Tibial nerve (tissue), 4 donors: ENCODE measurements around the gene LBX2. TPM values are rescaled to one million over a fixed set of nuclear protein-coding genes. Genes with fewer than 3 reads are reported as not detected.

Experiments used
- DNase-seq, 2 donors: peaks; one replicate each; pipeline ENCODE4 v3.0.0-alpha.2; 2019; ENCODE audit warnings: low spot score in 2 of 2
- H3K27ac ChIP-seq, 4 donors: fragments of 200-600 bp; sonication (generic) in 3 of 4; one replicate each; pipeline ENCODE4 v1.5.1; 2017 to 2019; ENCODE audit warnings: mild to moderate bottlenecking in 1 of 4
- H3K27me3 ChIP-seq, 2 donors: fragments of 200-600 bp; sonication (generic) in 1 of 2; one replicate each; pipeline versions ENCODE4 v1.5.1 to v1.6.0; 2017 to 2019
- H3K36me3 ChIP-seq, 3 donors: fragments of 200-600 bp; sonication (generic); one replicate each; pipeline ENCODE4 v1.5.1; 2018 to 2019
- H3K4me1 ChIP-seq, 4 donors: fragments of 200-600 bp; sonication (generic) in 3 of 4; one replicate each; pipeline ENCODE4 v1.5.1; 2017 to 2019
- H3K4me3 ChIP-seq, 4 donors: fragments of 200-600 bp; sonication (generic) in 3 of 4; one replicate each; pipeline ENCODE4 v1.5.1; 2017 to 2019; ENCODE audit warnings: mild to moderate bottlenecking in 1 of 4, moderate library complexity in 1 of 4
- H3K9me3 ChIP-seq, 4 donors: fragments of 200-600 bp; sonication (generic) in 3 of 4; one replicate each; pipeline ENCODE4 v1.5.1; 2017 to 2019
- EP300 ChIP-seq, 2 donors: sonication (generic); formaldehyde crosslinking; IDR thresholded peaks; one replicate each; pipeline ENCODE4 v1.6.1; 2017; ENCODE audit warnings: antibody characterized with exemption in 2 of 2, mild to moderate bottlenecking in 1 of 2
- POLR2A ChIP-seq, 2 donors: fragments of 450-650 bp; IDR thresholded peaks; one replicate each; pipeline ENCODE4 v1.6.1; 2017; ENCODE audit warnings: antibody characterized with exemption in 2 of 2, mild to moderate bottlenecking in 2 of 2, moderate library complexity in 2 of 2
- WGBS, 2 donors: methylation state at CpG; one replicate each; pipeline ENCODE4 v1.1.5; 2018; 5-methylcytosine and 5-hydroxymethylcytosine counted together
- total RNA-seq, 4 donors: library from RNA; depleted of rRNA; stranded (reverse); fragments of >200 nt; gene quantifications; one replicate each; pipeline ENCODE4 v1.1.0, GENCODE V29; 2016
- TF ChIP-seq, protein P1 (sequence below), 5 experiments: fragments of 200-600 bp in 3 of 5; fragments of 450-650 bp in 2 of 5; sonication (generic) in 3 of 5; IDR thresholded peaks; one replicate each; pipeline ENCODE4 v1.5.1; 2016 to 2019; ENCODE audit warnings: antibody characterized with exemption in 5 of 5, mild to moderate bottlenecking in 3 of 5, moderate library complexity in 2 of 5

LBX2 gene
- total RNA-seq, 4 donors from 2014 or later: 0.20 to 4.4 (median 1.6) TPM

GRCh38 chr2:74525717-74526648 is 26.6 kb upstream of the LBX2 start, which contains the start of gene DQX1:
DQX1 (minus strand) TSS chr2:74526231; CDS start chr2:74525729, 502 bp downstream.
- TF ChIP-seq EP300 (IDR thresholded peaks at IDR 0.05) (no peak), POLR2A (IDR thresholded peaks at IDR 0.05) (no peak)
- TF ChIP-seq, protein P1, sequence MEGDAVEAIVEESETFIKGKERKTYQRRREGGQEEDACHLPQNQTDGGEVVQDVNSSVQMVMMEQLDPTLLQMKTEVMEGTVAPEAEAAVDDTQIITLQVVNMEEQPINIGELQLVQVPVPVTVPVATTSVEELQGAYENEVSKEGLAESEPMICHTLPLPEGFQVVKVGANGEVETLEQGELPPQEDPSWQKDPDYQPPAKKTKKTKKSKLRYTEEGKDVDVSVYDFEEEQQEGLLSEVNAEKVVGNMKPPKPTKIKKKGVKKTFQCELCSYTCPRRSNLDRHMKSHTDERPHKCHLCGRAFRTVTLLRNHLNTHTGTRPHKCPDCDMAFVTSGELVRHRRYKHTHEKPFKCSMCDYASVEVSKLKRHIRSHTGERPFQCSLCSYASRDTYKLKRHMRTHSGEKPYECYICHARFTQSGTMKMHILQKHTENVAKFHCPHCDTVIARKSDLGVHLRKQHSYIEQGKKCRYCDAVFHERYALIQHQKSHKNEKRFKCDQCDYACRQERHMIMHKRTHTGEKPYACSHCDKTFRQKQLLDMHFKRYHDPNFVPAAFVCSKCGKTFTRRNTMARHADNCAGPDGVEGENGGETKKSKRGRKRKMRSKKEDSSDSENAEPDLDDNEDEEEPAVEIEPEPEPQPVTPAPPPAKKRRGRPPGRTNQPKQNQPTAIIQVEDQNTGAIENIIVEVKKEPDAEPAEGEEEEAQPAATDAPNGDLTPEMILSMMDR (IDR thresholded peaks at IDR 0.05): no peak
- H3K4me1 ChIP-seq: peaks cover 0 to 22% (median 14%) of the 10 kb centered on the region in 4 donors
- no peak within 1 kb of the TSS for H3K27ac ChIP-seq
- H3K9me3 ChIP-seq: no peaks in the 10 kb centered on the region
- peaks cover 0 to 42% (median 12%) of the 10 kb centered on the region in 3 donors for H3K36me3 ChIP-seq
- peaks cover 0 to 2% of the 10 kb centered on the region in 2 donors for H3K27me3 ChIP-seq
- no peak for DNase-seq
- 83 to 87% methylated on average over 11 of the region's 11 CpGs for WGBS, 2 donors
- H3K4me3 ChIP-seq: no peak within 1 kb of the TSS

GRCh38 chr2:74524955-74525716 is 25.7 kb upstream of the LBX2 start:
- TF ChIP-seq EP300 (IDR thresholded peaks at IDR 0.05): no peak
- TF ChIP-seq, protein P1 (IDR thresholded peaks at IDR 0.05): no peak
- 86 to 90% methylated on average over 10 of the region's 10 CpGs for WGBS, 2 donors

DNA sequence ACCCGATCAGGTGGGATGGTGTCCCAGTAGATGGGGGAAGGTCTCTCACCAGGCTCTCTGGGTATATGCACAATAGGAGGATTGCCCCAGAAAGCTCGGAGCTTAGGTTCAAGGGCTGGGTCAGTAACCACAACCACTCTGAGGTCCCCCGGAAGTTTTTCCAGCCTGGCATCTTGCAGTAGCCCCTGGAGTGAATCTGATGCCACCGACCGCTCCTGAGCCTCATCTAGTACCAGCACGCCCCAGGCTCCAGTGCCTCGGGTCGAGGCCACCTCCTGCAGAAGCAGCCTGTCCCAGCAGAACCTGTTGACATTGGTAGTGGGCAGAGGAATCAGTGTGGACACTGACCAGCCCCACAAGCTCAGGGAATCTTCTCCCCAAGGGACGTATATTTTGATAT is 24.6 kb upstream of the LBX2 start:
- no peak for DNase-seq
- no peak overlapping the region for H3K4me3 ChIP-seq
- H3K9me3 ChIP-seq: no peaks in the 10 kb centered on the region
- no peak overlapping the region for H3K27ac ChIP-seq
- peaks cover 0 to 22% of the 10 kb centered on the region in 2 donors for H3K27me3 ChIP-seq
- peaks cover 0 to 15% (median 10%) of the 10 kb centered on the region in 4 donors for H3K4me1 ChIP-seq
- peaks cover 0 to 42% (median 12%) of the 10 kb centered on the region in 3 donors for H3K36me3 ChIP-seq
- TF ChIP-seq, protein P1 (IDR thresholded peaks at IDR 0.05): no peak
- WGBS, 2 donors: 81 to 83% methylated on average over 9 of the region's 9 CpGs

More at GRCh38 chr2:74524955-74525716, 25.7 kb upstream of the LBX2 start:
- no peak overlapping the region for H3K27ac ChIP-seq
- peaks cover 0 to 42% (median 12%) of the 10 kb centered on the region in 3 donors for H3K36me3 ChIP-seq
- H3K4me3 ChIP-seq: no peak overlapping the region
- H3K27me3 ChIP-seq: peaks cover 0 to 11% of the 10 kb centered on the region in 2 donors
- no peak for DNase-seq
- no peaks in the 10 kb centered on the region for H3K9me3 ChIP-seq
- H3K4me1 ChIP-seq: peaks cover 0 to 17% (median 10%) of the 10 kb centered on the region in 4 donors

GRCh38 chr2:74522516-74522915 is 23.1 kb upstream of the LBX2 start:
- 79 to 80% methylated on average over 3 of the region's 3 CpGs for WGBS, 2 donors
- peaks cover 0 to under 1% (median 0%) of the 10 kb centered on the region in 4 donors for H3K4me1 ChIP-seq
- H3K27ac ChIP-seq: no peak overlapping the region
- H3K27me3 ChIP-seq: peaks cover 0 to 37% of the 10 kb centered on the region in 2 donors
- no peaks in the 10 kb centered on the region for H3K9me3 ChIP-seq
- H3K36me3 ChIP-seq: peaks cover 0 to 31% (median 12%) of the 10 kb centered on the region in 3 donors
- TF ChIP-seq POLR2A (IDR thresholded peaks at IDR 0.05) (no peak), EP300 (IDR thresholded peaks at IDR 0.05) (no peak)
- TF ChIP-seq, protein P1 (IDR thresholded peaks at IDR 0.05): no peak
- no peak for DNase-seq
- H3K4me3 ChIP-seq: no peak overlapping the region
